Activated CD8-positive, alpha-beta memory T cell treated with anti-CD3 and anti-CD28 coated beads for 1 hour (primary cell): ENCODE data around the gene FAM200B.

Source experiments
- DNase-seq, 2 donors: peaks; one replicate each; pipeline ENCODE4 v3.0.0-alpha.2; 2020; ENCODE audit warnings: low read depth in 1 of 2; ENCODE audit errors: extremely low read depth in 1 of 2

Gene FAM200B

DNA sequence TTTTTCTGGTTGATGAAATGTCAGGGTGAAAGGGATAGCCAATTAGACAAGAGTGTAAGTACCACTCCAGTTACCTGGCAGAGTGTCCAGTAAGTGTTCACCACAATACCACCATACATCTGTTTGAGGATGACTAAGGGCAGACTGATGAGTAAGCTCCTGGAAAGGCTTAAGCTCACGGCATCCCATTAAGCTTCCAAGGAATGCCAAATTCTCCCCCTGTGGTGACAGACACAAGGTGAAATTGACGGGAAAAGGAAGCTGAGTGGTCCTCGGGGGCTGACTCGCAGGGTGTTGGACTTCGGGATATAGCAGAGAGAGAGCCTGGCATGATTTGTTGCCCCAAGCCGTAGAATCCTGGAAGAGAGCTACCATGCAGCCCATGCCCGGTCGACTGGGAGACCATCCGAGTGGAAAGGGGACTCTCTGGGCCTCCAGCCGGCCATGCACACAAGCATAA is 13.6 kb downstream of the FAM200B start:
- DNase-seq, result no peak

DNA sequence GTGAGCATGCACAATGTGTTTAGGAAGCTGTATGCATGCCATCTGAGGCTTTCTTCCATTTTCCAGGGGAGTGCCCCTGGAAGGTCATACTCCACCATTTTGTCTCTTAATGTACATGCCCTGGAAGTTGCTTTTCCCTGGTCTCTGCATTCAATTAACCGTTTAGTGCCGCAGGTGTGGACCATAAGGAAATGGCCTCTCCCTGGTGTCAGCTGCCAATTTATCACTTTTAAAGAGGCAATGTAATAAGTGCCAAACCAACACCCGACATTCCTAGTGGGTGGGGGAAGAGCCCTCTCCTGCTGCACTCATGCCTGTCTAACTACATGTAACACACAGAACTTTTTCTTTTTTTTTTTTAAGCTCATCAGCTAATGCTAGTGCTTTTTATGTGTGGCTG is 14.1 kb downstream of the FAM200B start:
- DNase-seq, result no peak

- no peak for DNase-seq
These were observed 15.2 kb downstream of the FAM200B start for GRCh38 chr4:15696866-15697265.

GRCh38 chr4:15702941-15703403 is 21.3 kb downstream of the FAM200B start, which contains the start of gene BST1:
Gene BST1 (plus strand): TSS chr4:15703065. CDS start chr4:15703145, 80 bp downstream.
- DNase-seq, result peak in 1 of 2 donors; percentile 16

GRCh38 chr4:15703439-15703838 is 21.8 kb downstream of the FAM200B start:
- no peak for DNase-seq

GRCh38 chr4:15704129-15704528 is 22.5 kb downstream of the FAM200B start:
- no peak for DNase-seq

- DNase-seq, result no peak
These were observed 25.2 kb downstream of the FAM200B start for GRCh38 chr4:15706646-15707362.

GRCh38 chr4:15707363-15707715 is 25.7 kb downstream of the FAM200B start:
- DNase-seq, result no peak

- DNase-seq, result no peak
These were observed 30.1 kb downstream of the FAM200B start for GRCh38 chr4:15711762-15712161.

DNA sequence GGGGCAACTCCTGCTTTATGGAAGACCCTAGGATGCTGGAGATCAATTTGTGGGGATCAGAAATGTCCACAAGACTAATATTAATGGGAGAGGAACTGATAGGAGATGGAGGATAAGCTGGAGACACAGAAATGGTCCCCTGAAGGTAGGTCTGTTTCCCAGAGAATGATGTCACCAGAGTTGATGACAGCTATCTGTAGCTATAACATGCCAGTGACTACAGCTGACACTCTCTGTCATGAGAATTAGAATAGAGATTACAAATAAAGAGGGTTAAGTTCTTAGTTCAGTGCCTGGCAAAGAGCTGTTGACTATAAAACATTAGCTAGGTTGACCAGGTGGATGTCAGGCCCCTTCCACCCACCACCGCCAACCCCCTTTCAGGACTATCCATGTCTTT is 30.6 kb downstream of the FAM200B start:
- DNase-seq, result no peak

DNA sequence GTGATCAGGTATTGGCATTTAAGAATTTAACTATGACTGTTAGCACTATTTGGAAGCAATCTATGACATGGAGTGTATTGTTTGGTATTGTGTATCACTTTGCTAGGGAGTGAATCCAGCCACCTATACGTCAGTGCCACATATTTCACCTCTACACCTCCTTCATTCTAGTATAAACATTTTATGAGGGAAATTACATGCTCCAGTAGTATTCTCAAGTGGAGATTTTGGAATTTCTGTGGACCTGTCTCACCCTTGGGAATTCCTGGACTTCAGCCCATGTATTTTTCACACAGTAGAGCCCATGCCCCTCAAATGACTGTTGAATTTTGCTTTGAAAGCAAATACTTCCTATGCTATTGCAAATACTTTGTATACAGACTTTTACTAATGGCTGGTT is 32.5 kb downstream of the FAM200B start:
- DNase-seq, result no peak

- DNase-seq, result no peak
These were observed 33.2 kb downstream of the FAM200B start for GRCh38 chr4:15714646-15715435.

DNA sequence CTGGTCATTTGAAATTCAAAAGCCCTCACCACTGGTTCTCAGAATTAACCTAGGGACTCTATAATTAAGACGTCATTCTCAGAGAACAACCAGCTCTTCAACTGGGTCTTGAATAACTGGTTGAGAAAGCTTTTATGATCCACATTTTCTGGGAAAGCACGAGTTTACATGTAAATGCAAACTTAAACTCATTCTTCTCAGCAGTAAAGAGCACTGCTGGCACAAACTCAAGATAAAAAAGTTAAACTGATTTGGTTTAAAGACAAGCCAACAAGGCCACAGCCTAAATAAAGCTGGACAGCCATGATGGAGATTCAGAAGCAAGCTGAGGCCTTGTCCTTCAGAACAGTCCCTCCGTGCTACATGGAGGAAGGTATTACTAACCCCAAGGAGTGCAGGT is 34.5 kb downstream of the FAM200B start:
- DNase-seq, result no peak

GRCh38 chr4:15717086-15717485 is 35.5 kb downstream of the FAM200B start:
- no peak for DNase-seq

DNA sequence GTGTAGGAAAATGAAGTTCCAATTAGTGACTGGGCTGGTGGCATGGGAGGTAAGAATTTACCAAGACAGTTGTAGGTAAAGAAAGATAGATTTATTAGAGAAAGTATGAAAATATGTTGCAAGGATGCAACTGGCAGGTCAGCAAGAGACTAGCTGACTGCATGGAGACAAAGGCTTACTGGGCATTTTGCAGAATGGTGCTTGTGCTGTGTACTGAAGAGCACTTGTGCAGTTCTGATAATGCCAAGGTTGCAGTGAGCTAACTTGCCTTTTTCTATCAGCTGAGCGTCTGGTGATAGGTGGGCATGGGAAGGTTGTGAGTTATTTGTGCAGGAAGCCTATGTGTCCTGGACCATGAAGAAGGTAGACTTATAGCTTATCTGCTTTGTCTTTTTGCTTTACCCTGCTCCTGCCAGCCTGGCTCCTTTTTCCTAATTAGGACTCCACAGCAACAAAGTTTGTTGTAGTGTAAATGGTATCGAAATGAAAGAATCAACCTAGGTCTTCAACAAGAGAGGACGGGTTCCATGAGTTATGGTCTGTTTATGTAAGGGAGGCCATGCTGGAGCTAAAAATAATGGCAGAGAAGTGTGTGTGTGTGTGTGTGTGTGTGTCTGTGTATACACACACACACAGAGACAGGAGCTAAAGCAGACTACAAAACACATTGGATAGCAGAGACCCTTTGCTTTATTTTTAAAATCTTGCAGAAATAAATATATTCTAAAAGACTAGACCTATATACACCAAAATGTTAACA is 36.2 kb downstream of the FAM200B start:
- no peak for DNase-seq

GRCh38 chr4:15718465-15718864 is 36.8 kb downstream of the FAM200B start:
- DNase-seq, result no peak

DNA sequence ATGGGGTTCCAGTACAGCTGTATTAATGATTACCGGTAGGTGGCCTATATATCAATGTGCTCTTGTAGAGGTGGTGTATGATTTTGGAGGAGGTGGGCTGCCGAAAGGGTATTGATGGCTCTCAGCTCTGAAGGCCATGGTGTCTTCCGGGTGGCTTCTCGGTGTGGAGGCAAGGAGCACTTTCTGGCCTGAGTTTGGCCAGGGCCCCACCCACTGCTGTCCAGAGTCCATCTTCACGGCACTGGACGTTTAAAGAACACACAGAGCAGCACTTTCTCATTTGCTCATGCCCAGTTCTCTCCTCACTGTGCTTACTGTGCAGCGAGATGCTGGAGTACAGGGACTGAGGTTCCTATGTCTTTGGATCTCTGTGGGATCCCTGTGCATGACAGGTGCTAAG is 37.3 kb downstream of the FAM200B start:
- DNase-seq, result no peak

DNA sequence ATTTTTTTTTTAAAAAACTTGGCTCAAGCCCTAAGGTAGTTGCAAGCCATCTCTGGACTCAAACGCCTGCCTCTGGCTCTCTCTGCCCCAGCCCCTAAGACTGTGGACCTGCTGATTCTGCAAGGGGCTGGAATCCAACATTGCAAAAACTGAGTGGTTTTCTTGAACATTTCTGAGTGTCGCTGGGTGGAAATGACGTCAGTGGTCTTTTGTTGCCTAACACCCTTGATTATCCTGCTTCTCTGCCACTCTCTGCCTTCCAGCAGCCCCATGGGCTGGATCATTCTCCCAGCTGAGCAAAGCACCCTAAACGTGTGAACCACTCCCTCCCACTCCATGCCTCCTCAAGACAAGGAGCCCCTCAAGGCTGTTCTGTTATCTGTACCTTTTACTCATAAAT is 37.9 kb downstream of the FAM200B start:
- DNase-seq, result no peak

DNA sequence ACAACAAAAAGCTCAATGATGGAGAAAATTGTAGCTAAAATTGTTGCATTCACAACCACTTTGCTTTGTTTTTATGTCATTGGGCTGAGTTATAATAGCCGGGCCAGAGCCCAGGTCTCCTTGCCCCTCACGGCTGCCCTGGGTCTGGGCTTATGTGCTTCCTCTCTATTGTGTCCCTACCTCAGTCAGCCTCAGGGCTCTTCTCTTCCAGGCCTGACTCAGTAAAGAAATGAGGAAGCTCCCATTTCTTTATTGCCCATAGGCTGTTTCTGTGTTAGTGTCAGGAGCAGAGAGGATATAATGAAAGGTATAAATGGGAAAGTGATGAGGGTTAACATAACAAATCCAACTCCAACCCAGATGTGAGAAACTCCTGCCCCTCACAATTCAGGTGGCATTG is 39.2 kb downstream of the FAM200B start:
- DNase-seq, result no peak

- DNase-seq, result no peak
These were observed 44.0 kb downstream of the FAM200B start for GRCh38 chr4:15725608-15726007.

DNA sequence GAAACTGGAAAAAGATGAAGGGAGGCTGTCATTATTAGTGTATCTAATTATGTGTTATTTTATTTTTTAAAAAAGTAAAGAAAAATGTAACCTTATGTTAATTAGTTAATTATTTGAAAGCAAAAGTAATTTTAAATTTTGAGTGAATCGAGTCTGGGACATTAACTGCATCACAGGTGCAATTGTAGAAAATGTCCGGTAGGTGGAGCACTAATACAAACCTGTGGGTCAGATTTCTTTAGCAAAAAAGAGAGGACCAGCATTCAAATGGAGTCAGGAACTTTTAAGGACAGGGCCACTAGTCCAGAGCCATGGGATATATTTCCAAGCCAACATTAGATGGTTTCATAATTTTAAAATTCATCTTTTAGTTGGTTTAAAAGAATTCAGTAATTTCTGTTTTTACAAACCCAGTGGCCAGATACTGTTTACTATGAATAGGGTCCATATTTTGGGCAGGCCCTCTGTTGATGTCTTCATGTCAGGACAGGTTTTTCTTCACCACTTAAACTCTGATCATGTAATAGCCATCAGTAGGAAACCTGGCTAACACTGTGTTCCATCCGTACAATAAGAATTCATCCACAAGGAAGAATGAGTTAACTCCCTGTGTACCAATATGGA is 48.4 kb downstream of the FAM200B start:
- peak in 1 of 2 donors; percentile 3 for DNase-seq
